HL-60/S4 (cell line): Measurements from ENCODE around the gene SCN4A.
"Not testable (repeated sequence)": the region's sequence is repeated elsewhere in the genome, so short reads cannot be mapped to it uniquely, and the experiment has no call there.

Experiments used
- in situ Hi-C: fragments of 300-500 bp; cut with MboI; formaldehyde crosslinking; loops from 2 replicates; pipeline ENCODE4 v1.14.3; 2022; ENCODE audit warnings: low sequenced_read_pairs

Gene SCN4A

GRCh38 chr17:63892316-63893037 lies 80.2 kb downstream of the SCN4A start:
- in situ Hi-C loops = not testable (repeated sequence)

DNA sequence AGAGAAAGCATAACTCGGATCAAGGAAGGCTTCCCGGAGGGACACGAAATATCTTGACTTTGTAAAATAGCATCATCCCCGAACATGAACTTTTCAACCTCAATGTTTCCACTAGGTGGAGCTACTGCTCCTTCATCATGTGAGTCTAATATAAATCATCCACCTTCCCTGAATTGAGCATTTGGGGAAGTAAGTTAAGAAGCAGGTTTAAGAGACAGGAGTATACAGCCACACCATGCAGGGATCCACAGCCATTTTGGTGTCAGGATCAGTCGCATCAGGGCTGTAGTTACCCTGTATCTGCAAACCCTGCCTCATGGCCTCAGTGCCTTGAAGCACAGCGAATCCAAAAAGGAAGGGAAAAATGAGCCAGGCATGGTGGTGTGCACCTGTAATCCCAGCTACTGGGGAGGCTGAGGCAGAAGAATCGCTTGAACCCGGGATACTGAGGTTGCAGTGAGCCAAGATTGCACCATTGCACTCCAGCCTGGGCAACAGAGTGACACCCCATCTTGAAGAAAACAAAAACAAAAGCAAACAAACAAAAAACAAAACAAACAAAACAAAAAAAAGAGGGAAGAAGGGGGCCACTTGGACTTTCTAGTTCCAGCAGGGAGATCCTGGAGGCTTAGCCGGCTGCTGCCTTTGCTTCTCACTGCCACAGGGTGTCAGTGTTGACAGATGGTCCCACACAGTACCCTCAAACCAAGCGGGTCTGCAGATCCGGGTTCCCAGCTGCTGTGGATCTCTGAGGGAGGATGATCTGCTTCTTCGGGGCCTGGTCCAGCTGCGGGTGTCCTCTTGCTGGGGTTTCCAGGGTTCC lies 83.5 kb downstream of the SCN4A start:
- in situ Hi-C loops = not testable (repeated sequence)
